CD4-positive, CD25-positive, alpha-beta regulatory T cell (primary cell): ENCODE measurements around the gene TMEM163. TPM values are rescaled to one million over a fixed set of nuclear protein-coding genes. Genes with fewer than 3 reads are reported as not detected.
"Not testable (repeated sequence)": the region's sequence is repeated elsewhere in the genome, so short reads cannot be mapped to it uniquely, and the experiment has no call there.

ENCODE experiments used
- ATAC-seq, 2 donors: fragments of 150-1000 bp; cut with Tn5 transposase; one replicate each; pipeline ENCODE4 v1.10.0; 2021; ENCODE audit warnings: low read depth in 2 of 2, moderate number of reproducible peaks in 2 of 2, moderate library complexity in 1 of 2
- DNase-seq, 3 donors: peaks; one replicate each; pipeline versions ENCODE4 v3.0.0 to v3.0.0-alpha.2; 2012 to 2022; ENCODE audit warnings: mixed read lengths in 1 of 3
- H3K27ac ChIP-seq: one replicate; pipeline ENCODE4 v1.7.0; 2013; ENCODE audit warnings: mild to moderate bottlenecking, low read length; ENCODE audit not compliant: insufficient read depth, poor library complexity, severe bottlenecking
- H3K27me3 ChIP-seq: one replicate; pipeline ENCODE4 v1.7.0; 2013; ENCODE audit warnings: low read length; ENCODE audit not compliant: control insufficient read depth, insufficient read depth
- H3K36me3 ChIP-seq: one replicate; pipeline ENCODE4 v1.7.0; 2013; ENCODE audit warnings: mild to moderate bottlenecking, low read length, moderate library complexity; ENCODE audit not compliant: control insufficient read depth, insufficient read depth
- H3K4me1 ChIP-seq: 2 replicates; pipeline ENCODE4 v1.7.0; 2013; ENCODE audit warnings: mild to moderate bottlenecking, low read length; ENCODE audit not compliant: insufficient read depth, control insufficient read depth, poor library complexity, severe bottlenecking
- H3K4me3 ChIP-seq: one replicate; pipeline ENCODE4 v1.7.0; 2013; ENCODE audit warnings: low read depth, mild to moderate bottlenecking, low read length, moderate library complexity
- H3K9me3 ChIP-seq, 2 experiments: 1 replicate in 1 of 2; 2 replicates in 1 of 2; pipeline ENCODE4 v1.7.0; 2013; ENCODE audit warnings: low read length in 2 of 2, mild to moderate bottlenecking in 1 of 2, moderate library complexity in 1 of 2; ENCODE audit not compliant: control insufficient read depth in 2 of 2
- H3K27ac Mint-ChIP-seq, 3 donors: one replicate each; pipeline ENCODE4 v1.8.0; 2020 to 2022; ENCODE audit warnings: mild to moderate bottlenecking in 3 of 3, mixed read lengths in 3 of 3, moderate library complexity in 2 of 3
- H3K27me3 Mint-ChIP-seq: one replicate; pipeline ENCODE4 v1.8.0; 2022; ENCODE audit warnings: mild to moderate bottlenecking, mixed read lengths
- H3K36me3 Mint-ChIP-seq: one replicate; pipeline ENCODE4 v1.8.0; 2020; ENCODE audit warnings: mixed read lengths
- H3K4me1 Mint-ChIP-seq, 4 donors: one replicate each; pipeline ENCODE4 v1.8.0; 2020 to 2022; ENCODE audit warnings: mixed read lengths in 4 of 4, mild to moderate bottlenecking in 1 of 4
- H3K4me3 Mint-ChIP-seq, 4 donors: one replicate each; pipeline ENCODE4 v1.8.0; 2020 to 2022; ENCODE audit warnings: mild to moderate bottlenecking in 4 of 4, mixed read lengths in 4 of 4, moderate library complexity in 3 of 4
- H3K9me3 Mint-ChIP-seq, 7 donors: one replicate each; pipeline ENCODE4 v1.8.0; 2020 to 2022; ENCODE audit warnings: mixed read lengths in 7 of 7, mild to moderate bottlenecking in 3 of 7, moderate library complexity in 2 of 7
- polyA plus RNA-seq, 4 donors: library from polyadenylated mRNA; unstranded; fragments of 300-500 nt; fragmentation: Illumina TruSeq; gene quantifications; one replicate each; pipeline ENCODE4 v1.2.3, GENCODE V29; 2021
- total RNA-seq: library from RNA; stranded (reverse); gene quantifications from one replicate; pipeline ENCODE4 v1.2.3, GENCODE V29; 2022

The TMEM163 gene
- total and polyA plus RNA-seq, 5 donors from 2014 or later, result 0.08 to 1.0 (median 0.33) TPM

DNA sequence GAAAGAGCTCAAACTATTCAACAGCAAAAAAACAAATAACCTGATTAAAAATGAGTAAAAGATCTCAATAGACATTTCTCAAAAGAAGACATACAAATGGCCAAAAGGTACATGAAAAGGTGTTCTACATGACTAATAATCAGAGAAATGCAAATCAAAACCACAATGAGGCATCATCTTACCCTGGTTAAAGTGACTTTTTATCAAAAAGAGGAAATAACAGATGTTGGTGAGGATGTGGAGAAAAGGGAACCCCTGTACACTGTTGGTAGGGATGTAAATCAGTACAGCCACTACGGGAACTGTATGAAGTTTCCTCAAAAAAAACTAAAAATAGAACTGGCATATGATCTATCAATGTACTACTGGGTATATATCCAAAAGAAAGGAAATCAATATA, 39.8 kb upstream of the TMEM163 start:
- Mint-ChIP-seq H3K4me1 (peaks cover 0 to 1% (median 0%) of the 10 kb centered on the region in 4 donors), H3K36me3 (no peaks in the 10 kb centered on the region), H3K9me3 (peaks cover 0 to 17% (median 6%) of the 10 kb centered on the region in 7 donors), H3K27ac (no peak overlapping the region), H3K4me3 (no peak overlapping the region), H3K27me3 (peaks cover 42% of the 10 kb centered on the region)
- no peaks in the 10 kb centered on the region for H3K36me3 ChIP-seq
- no peak for DNase-seq
- ATAC-seq, result no peak
- H3K27ac ChIP-seq, result no peak overlapping the region
- H3K4me1 ChIP-seq, result no peaks in the 10 kb centered on the region
- H3K27me3 ChIP-seq, result peaks cover 9% of the 10 kb centered on the region
- no peaks in the 10 kb centered on the region for H3K9me3 ChIP-seq
- H3K4me3 ChIP-seq, result no peak overlapping the region

DNA sequence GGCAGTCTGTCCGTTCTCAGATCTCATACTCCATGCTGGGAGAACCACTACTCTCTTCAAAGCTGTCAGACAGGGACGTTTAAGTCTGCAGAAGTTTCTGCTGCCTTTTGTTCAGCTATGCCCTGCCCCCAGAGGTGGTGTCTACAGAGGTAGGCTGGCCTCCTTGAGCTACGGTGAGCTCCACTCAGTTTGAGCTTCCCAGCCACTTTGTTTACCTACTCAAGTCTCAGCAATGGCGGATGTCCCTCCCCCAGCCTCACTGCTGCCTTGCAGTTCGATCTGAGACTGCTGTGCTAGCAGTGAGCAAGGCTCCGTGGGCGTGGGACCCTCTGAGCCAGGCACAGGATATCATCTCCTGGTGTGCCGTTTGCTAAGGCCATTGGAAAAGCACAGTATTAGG, 33.2 kb upstream of the TMEM163 start:
- not testable (repeated sequence) for H3K27ac Mint-ChIP-seq, H3K4me3 Mint-ChIP-seq, H3K36me3 Mint-ChIP-seq, DNase-seq, H3K36me3 ChIP-seq, H3K27ac ChIP-seq, H3K4me1 ChIP-seq, H3K27me3 ChIP-seq, ATAC-seq, H3K9me3 ChIP-seq, H3K4me1 Mint-ChIP-seq, H3K4me3 ChIP-seq
- H3K27me3 Mint-ChIP-seq, result peaks cover 51% of the 10 kb centered on the region
- H3K9me3 Mint-ChIP-seq, result peaks cover 0 to 21% (median 4%) of the 10 kb centered on the region in 7 donors

DNA sequence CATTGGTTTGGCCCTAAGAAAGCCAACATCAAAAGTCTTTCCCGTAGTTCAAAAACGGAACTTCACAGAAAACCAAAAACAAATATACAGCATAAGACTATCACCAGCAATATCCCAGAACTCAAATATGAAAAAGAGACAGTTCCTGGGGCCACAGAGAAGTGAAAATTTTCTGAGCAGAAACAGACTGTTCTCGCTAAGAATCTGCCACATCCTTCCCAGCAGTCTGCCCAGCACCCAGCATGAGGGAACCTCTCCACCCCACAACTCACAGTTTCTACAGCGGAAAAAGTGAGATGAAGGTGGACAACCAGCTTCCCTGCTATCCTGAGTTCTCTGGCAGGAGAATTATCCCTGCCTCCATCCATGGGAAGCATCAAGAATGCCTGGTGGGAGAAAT, 26.7 kb upstream of the TMEM163 start:
- H3K27ac Mint-ChIP-seq, result no peak overlapping the region
- no peaks in the 10 kb centered on the region for H3K36me3 Mint-ChIP-seq
- H3K4me1 Mint-ChIP-seq, result peaks cover 0 to 10% (median 2%) of the 10 kb centered on the region in 4 donors
- no peak for DNase-seq
- Histone ChIP-seq H3K9me3 (no peaks in the 10 kb centered on the region), H3K36me3 (no peaks in the 10 kb centered on the region), H3K4me1 (no peaks in the 10 kb centered on the region), H3K4me3 (no peak overlapping the region), H3K27me3 (peaks cover 2% of the 10 kb centered on the region), H3K27ac (no peak overlapping the region)
- no peak for ATAC-seq
- H3K4me3 Mint-ChIP-seq, result no peak overlapping the region
- peaks cover 45% of the 10 kb centered on the region for H3K27me3 Mint-ChIP-seq
- peaks cover 0 to 8% (median 2%) of the 10 kb centered on the region in 7 donors for H3K9me3 Mint-ChIP-seq

DNA sequence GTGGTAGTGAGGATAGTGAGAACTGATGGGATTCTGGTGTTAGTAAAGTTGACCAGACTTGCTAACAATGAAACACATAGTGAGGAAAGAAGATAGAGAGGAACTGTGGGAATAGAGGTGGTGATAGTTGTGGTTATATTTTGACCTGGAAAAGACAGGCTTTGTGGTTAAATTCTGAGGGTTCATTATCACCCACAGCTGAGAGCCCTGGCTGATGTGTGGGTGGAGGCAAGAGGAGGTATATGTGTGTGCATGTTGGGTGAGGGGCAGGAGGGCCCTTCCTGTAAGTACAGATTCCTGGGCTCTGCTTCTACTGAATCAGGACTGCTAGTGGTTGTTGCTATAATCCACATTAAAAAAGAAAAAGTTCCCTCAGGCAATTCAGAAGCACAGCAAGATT, 26.2 kb upstream of the TMEM163 start:
- Histone ChIP-seq H3K27ac (no peak overlapping the region), H3K27me3 (peaks cover 2% of the 10 kb centered on the region), H3K4me3 (no peak overlapping the region), H3K36me3 (no peaks in the 10 kb centered on the region), H3K9me3 (no peaks in the 10 kb centered on the region), H3K4me1 (no peaks in the 10 kb centered on the region)
- no peaks in the 10 kb centered on the region for H3K36me3 Mint-ChIP-seq
- no peak overlapping the region for H3K4me3 Mint-ChIP-seq
- no peak overlapping the region for H3K27ac Mint-ChIP-seq
- H3K4me1 Mint-ChIP-seq, result peaks cover 0 to 10% (median 2%) of the 10 kb centered on the region in 4 donors
- H3K9me3 Mint-ChIP-seq, result peaks cover 0 to 8% (median 2%) of the 10 kb centered on the region in 7 donors
- ATAC-seq, result no peak
- DNase-seq, result no peak
- peaks cover 45% of the 10 kb centered on the region for H3K27me3 Mint-ChIP-seq

DNA sequence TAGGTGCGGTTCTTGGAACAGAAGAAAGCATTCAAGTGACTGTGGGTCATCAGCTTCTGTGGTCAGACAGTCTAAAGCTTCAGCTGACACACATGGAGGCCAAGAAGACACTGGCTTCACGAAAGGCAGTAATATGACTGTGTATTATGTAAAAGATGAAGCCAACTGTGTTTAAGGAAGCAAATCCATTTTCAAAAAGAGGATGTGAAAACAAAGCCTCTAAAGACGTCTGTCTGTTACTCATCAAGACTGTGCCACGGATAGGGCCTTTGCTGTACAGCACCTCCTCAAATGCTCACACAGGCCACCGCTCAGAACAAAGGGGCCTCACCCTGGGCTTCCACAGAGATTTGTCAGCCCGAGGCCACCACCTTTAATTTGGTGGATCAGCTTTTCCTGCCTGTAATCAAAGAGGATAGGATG, 21.1 kb upstream of the TMEM163 start:
- peaks cover 0 to 4% (median 0%) of the 10 kb centered on the region in 7 donors for H3K9me3 Mint-ChIP-seq
- H3K4me3 Mint-ChIP-seq, result no peak overlapping the region
- no peaks in the 10 kb centered on the region for H3K9me3 ChIP-seq
- DNase-seq (no peak), ATAC-seq (peak; percentile 63 to 72)
- peaks cover 40% of the 10 kb centered on the region for H3K27me3 Mint-ChIP-seq
- H3K36me3 Mint-ChIP-seq, result no peaks in the 10 kb centered on the region
- H3K4me1 ChIP-seq, result no peaks in the 10 kb centered on the region
- H3K27ac Mint-ChIP-seq, result no peak overlapping the region
- H3K4me1 Mint-ChIP-seq, result peaks cover 0 to 6% (median 2%) of the 10 kb centered on the region in 4 donors
- no peak overlapping the region for H3K4me3 ChIP-seq
- no peaks in the 10 kb centered on the region for H3K36me3 ChIP-seq
- H3K27me3 ChIP-seq, result peaks cover 11% of the 10 kb centered on the region
- no peak overlapping the region for H3K27ac ChIP-seq

DNA sequence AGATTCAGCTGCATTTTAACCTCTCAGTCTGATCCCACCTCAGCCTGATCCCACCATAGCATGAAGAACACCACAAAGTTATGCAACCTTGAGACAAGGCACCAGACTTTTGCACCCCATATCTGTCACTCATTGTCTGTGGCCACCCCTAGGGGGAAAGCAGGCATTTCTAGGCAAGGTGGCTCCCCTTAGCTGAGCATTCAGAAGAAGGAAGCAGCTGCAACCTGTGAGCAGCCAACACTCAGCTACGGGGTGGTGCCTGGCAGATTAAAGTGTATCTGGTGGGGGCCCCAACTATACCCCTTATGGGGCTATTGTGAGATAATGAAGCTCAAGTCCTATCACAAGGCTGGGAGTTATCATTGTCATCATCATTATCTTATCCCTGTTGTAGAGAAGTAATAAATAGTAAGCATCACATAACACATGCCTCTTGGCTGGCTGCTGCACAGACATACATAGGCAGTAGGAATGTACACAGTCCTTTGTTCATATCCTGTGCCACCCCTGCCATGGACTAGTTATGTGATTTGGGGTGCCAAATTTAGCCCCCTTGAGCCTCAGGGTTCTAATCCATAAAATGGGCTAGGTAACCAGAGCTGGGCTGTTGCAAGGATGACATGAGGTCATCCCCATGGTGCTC, 20.6 kb upstream of the TMEM163 start:
- no peaks in the 10 kb centered on the region for H3K36me3 ChIP-seq
- no peak overlapping the region for H3K4me3 ChIP-seq
- DNase-seq, result no peak
- Mint-ChIP-seq H3K27ac (no peak overlapping the region), H3K27me3 (peaks cover 42% of the 10 kb centered on the region), H3K4me3 (no peak overlapping the region), H3K4me1 (peaks cover 0 to 5% (median 2%) of the 10 kb centered on the region in 4 donors), H3K36me3 (no peaks in the 10 kb centered on the region), H3K9me3 (peaks cover 0 to 3% (median 0%) of the 10 kb centered on the region in 7 donors)
- H3K27ac ChIP-seq, result no peak overlapping the region
- H3K4me1 ChIP-seq, result no peaks in the 10 kb centered on the region
- H3K9me3 ChIP-seq, result no peaks in the 10 kb centered on the region
- no peak for ATAC-seq
- peaks cover 14% of the 10 kb centered on the region for H3K27me3 ChIP-seq

DNA sequence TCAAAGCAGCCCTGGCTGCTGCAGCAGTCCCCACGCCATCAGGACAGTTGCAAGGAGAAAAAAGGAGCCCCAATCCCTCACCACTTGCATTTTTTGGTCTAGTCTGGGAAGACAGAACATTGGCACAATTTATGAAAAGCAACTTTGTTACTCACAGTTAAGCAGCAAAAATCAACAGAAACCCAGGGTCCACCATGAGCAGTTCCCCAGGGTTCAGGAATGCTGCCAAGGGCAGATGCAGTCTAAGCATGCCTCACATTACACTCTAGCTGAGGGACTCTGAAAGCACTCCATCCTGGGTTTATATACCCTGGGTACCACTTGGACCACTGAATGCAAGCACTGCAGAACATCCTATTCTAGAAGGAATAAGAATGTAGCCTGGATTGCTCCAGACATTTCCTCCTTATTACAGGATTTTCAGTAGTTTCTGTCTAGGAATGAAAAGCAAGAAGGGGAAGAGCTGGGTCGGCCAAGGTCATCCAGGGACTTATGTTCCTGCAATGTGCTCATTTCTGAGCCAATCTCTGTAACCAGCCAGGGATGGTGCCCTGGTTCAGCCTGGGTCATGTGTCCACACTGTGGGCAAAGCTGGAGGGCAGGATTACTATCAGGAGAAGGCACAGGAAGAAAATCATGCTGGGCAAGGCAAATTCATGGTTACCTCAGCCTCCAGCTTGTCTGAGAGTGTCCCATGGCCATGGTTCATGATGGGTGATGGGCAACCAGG, 19.5 kb upstream of the TMEM163 start:
- peaks cover 42% of the 10 kb centered on the region for H3K27me3 Mint-ChIP-seq
- no peak overlapping the region for H3K27ac ChIP-seq

More for the DNA sequence above, 19.5 kb upstream of the TMEM163 start:
- ATAC-seq, result no peak
- no peak overlapping the region for H3K4me3 ChIP-seq
- no peaks in the 10 kb centered on the region for H3K9me3 ChIP-seq
- no peak overlapping the region for H3K27ac Mint-ChIP-seq
- peaks cover 0 to 3% (median 0%) of the 10 kb centered on the region in 7 donors for H3K9me3 Mint-ChIP-seq
- no peak overlapping the region for H3K4me3 Mint-ChIP-seq
- peaks cover 0 to 5% (median 2%) of the 10 kb centered on the region in 4 donors for H3K4me1 Mint-ChIP-seq
- H3K36me3 ChIP-seq, result no peaks in the 10 kb centered on the region
- peaks cover 15% of the 10 kb centered on the region for H3K27me3 ChIP-seq
- no peaks in the 10 kb centered on the region for H3K36me3 Mint-ChIP-seq
- no peak for DNase-seq
- H3K4me1 ChIP-seq, result no peaks in the 10 kb centered on the region
